22Rv1 (cell line): Measurements from ENCODE around the gene COQ7.

Source experiments
- CTCF ChIP-seq: fragments of 450-650 bp; IDR thresholded peaks from 2 replicates; pipeline ENCODE4 v1.5.1; 2017; ENCODE audit warnings: mild to moderate bottlenecking
- ZFX ChIP-seq: fragments of 450-650 bp; IDR thresholded peaks from 2 replicates; pipeline ENCODE4 v1.6.1; 2017; ENCODE audit warnings: antibody characterized with exemption, borderline replicate concordance

- TF ChIP-seq CTCF (no peak), ZFX (no peak)
Observed at GRCh38 chr16:19040400-19040799, 27.0 kb upstream of the COQ7 start.
